HFF-Myc (cell line): ENCODE measurements around the gene SDSL.

Experiments
- DNase-seq: peaks from one replicate; pipeline ENCODE4 v3.0.0-alpha.2; 2011; ENCODE audit warnings: low read depth; ENCODE audit errors: extremely low read depth
- H3K4me3 ChIP-seq: replicated peaks from 2 replicates; pipeline ENCODE4 v1.5.1; 2011; ENCODE audit warnings: low read depth, mild to moderate bottlenecking, control low read depth, low read length
- CTCF ChIP-seq: IDR thresholded peaks from 2 replicates; pipeline ENCODE4 v1.5.1; 2012; ENCODE audit warnings: mild to moderate bottlenecking, low read depth, low read length, control low read depth; ENCODE audit errors: missing control alignments

The SDSL gene

GRCh38 chr12:113464452-113464775, 42.2 kb downstream of the SDSL start:
- no peak overlapping the region for H3K4me3 ChIP-seq
- TF ChIP-seq CTCF = no peak
- no peak for DNase-seq

DNA sequence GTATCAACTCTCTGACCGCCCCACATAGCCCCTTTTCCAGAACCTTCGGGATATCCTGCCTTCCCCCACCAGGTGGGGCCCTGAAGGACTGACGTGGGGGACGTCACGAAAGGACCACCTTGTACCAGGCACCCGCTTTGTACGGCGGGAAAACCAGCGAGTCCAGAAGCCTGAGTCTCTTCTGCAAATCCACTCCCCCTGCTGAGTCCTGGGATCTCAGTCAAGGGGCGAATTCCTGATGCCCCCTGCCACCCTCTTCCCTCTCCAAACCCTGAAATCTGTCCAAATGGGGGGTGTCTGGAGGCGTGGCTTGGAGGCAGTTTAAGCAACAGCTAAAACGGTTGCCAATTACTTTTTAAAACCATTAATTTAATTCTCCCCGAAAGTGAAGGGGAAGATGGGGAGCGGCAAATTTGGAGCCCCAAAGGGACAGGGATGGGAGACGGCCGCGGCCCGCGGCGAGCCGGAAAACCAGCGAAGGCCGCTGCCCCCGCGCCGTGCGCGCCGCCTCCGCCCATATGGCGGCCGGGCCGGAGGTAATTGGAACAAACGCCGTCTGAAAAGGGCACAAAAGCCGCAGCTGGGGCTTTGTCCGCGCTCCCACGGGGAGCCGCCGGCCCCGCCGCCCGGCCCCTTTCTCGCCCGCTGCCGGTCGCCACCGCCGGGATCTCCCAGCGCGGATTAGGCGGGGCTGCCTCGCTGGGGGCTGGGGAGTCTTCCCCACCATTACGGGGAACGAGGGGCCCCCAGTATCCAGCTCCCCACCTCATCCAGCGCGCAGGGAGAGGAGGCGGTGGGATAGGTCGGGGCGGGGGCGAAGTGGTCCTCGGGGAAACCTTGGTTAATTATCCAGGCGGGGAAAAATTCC, 42.9 kb downstream of the SDSL start:
- no peak for DNase-seq
- no peak for TF ChIP-seq CTCF
- H3K4me3 ChIP-seq = no peak overlapping the region

- no peak for DNase-seq
- no peak overlapping the region for H3K4me3 ChIP-seq
- TF ChIP-seq CTCF = no peak
Observed at GRCh38 chr12:113465808-113466453, 43.8 kb downstream of the SDSL start.

GRCh38 chr12:113466454-113467141, 44.4 kb downstream of the SDSL start:
- no peak for DNase-seq
- no peak for TF ChIP-seq CTCF
- H3K4me3 ChIP-seq = no peak overlapping the region

DNA sequence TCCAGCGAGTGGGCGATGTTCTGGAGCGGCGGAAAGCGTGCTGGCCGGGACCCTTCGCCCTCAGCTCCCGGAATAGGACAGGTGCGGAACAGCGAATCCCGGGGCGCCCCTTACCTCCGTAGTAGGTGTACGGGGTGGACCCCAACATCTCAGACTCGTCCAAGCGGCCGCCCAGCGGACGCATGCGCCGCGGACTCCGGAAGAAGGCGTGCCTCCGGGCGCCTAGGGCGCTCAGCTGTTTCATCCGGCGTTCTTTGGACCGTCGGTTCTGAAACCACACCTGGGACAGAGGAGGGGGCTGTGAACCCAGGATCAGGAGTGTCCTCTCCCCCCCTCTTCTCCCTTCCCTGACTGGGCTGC, 44.9 kb downstream of the SDSL start:
- DNase-seq = no peak
- no peak for TF ChIP-seq CTCF
- peak overlapping the region; percentile 18; the same call in 1 of the 2 replicates for H3K4me3 ChIP-seq

DNA sequence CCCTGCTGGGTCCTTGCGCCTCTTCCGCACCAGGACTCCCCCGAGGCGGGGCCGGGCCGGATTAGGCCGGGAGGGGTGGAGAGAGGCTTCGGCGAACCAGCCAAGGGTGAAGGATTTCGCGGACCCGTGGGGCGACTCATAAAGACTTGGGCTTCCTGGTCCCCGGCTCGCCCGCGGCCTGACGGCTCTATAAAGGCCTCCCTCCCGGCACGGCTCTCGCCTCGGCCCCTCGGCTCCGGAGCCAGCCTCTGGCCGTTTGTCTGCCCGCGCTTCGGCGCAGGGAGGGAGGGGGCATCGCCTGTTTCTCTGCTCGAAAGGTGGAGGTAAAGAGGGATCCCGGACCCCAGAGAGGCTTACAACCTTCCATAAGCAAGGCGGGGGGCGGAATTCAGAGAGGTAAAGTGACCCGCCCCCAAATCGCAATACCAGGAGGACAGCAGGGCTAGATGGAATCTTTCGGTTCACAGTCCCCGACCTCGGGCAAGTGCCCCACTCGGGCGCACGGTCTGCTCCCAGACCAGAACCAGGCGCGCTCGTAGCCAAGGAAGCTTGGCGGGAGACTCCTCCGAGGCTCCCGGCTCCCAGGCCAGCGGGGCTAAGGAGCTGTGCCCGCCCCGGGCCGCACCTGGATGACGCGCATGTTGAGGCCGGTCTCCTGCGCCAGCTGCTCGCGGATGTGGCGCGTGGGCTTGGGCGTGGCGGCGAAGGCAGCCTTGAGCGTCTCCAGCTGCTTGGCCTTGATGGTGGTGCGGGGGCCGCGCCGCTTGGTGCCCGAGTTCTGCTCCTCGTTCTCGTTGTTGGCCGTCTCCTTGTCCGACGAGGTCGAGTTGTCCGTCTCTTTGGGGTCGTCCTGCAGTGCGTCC, 45.6 kb downstream of the SDSL start:
- no peak for TF ChIP-seq CTCF
- no peak for DNase-seq
- peak overlapping the region; percentile 18; the same call in 1 of the 2 replicates for H3K4me3 ChIP-seq
